ENCODE data around the gene OR52E5.

OR52E5 gene

GRCh38 chr11:5922749-5923426 lies 29.9 kb downstream of the OR52E5 start:
- TF ChIP-seq, protein P1, sequence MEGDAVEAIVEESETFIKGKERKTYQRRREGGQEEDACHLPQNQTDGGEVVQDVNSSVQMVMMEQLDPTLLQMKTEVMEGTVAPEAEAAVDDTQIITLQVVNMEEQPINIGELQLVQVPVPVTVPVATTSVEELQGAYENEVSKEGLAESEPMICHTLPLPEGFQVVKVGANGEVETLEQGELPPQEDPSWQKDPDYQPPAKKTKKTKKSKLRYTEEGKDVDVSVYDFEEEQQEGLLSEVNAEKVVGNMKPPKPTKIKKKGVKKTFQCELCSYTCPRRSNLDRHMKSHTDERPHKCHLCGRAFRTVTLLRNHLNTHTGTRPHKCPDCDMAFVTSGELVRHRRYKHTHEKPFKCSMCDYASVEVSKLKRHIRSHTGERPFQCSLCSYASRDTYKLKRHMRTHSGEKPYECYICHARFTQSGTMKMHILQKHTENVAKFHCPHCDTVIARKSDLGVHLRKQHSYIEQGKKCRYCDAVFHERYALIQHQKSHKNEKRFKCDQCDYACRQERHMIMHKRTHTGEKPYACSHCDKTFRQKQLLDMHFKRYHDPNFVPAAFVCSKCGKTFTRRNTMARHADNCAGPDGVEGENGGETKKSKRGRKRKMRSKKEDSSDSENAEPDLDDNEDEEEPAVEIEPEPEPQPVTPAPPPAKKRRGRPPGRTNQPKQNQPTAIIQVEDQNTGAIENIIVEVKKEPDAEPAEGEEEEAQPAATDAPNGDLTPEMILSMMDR (IDR thresholded peaks at IDR 0.05; ENCODE audit: low read depth, low read length, missing control alignments) = no peak
- no peak overlapping the region for H3K4me3 ChIP-seq (ENCODE audit: low read depth, low read length)
- peak; percentile 25 for DNase-seq (ENCODE audit: low read depth)

DNA sequence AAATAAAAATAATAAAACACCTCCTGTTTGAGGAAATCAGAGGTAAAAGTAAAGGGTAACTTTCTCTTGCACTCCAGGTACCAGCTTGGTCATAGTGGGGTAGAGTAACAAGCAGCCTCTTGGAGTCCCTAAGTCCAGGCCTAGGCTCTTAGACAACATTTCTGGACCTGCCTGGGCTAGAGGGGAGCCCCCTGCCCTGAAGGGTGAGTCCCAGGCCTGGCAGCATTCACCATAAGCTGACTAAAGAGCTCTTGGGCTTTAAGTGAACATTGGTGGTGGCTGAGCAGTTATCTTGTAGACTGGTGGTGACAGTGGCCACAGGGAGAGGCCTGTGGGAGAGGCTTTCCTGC lies 30.4 kb downstream of the OR52E5 start:
- TF ChIP-seq, protein P1 (IDR thresholded peaks at IDR 0.05; ENCODE audit: low read depth, low read length, missing control alignments) = no peak
- H3K4me3 ChIP-seq (ENCODE audit: low read depth, low read length) = no peak overlapping the region
- no peak for DNase-seq (ENCODE audit: low read depth)

DNA sequence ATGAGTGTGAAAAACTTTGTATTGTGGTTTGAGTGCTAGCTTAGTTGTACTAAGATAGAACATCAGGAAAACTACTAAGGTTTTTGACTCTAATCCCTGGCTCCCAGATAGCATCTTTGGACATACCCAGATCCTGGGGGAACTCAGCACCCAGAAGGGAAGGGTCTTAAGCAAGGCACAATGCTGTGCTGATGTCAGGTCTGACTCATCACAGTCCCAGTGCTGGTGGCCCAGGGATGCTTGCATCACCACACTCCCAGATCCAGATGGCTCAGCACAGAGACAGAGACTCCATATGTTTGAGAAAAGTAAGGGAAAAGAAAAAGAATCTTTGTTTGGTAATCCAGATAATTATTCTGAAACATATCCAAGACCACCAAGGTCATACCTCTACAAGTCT lies 30.8 kb downstream of the OR52E5 start:
- TF ChIP-seq, protein P1 (IDR thresholded peaks at IDR 0.05; ENCODE audit: low read depth, low read length, missing control alignments) = no peak
- H3K4me3 ChIP-seq (ENCODE audit: low read depth, low read length) = no peak overlapping the region
- no peak for DNase-seq (ENCODE audit: low read depth)

DNA sequence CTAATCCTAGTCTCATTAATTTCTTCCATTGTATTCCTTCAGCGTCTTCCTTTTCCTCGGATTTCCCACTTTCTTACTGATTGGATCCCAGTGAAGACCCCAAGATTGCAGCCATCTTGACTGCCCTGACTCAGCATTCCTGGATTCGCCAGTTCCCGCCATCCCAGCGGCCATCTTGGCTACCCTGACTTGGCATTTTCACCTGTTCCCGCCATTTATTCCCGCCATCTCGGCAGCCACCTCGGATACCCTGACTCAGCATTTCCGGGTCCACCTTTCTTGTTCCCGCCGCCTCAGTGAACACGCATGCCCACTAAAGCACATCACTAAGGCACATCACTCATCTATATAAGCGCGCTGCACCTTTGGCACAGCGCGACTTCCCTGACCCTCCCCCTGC lies 35.3 kb downstream of the OR52E5 start:
- H3K4me3 ChIP-seq (ENCODE audit: low read depth, low read length) = no peak overlapping the region
- TF ChIP-seq, protein P1 (IDR thresholded peaks at IDR 0.05; ENCODE audit: low read depth, low read length, missing control alignments) = no peak
- no peak for DNase-seq (ENCODE audit: low read depth)

DNA sequence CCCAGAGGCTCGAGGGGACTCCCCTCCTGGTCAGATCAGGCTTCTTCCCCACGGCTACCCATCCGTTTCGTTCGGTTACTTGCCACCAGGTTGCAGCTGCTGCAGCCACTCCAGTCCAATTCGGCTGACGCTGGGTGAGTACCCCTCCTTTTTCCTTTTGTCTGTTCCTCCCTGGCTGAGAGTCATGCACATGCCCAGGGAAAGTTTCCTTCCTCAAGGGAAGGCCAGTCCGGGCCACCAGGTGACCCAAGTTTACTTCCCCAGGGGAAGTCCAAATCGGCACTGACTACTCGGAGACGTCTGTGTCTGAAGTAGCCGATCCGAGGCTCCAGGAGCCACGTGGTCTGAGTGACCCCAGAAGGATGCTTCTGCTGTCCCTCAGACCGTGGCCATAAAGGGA lies 35.8 kb downstream of the OR52E5 start:
- TF ChIP-seq, protein P1 (IDR thresholded peaks at IDR 0.05; ENCODE audit: low read depth, low read length, missing control alignments) = no peak
- DNase-seq (ENCODE audit: low read depth) = no peak
- no peak overlapping the region for H3K4me3 ChIP-seq (ENCODE audit: low read depth, low read length)

- TF ChIP-seq, protein P1 (IDR thresholded peaks at IDR 0.05; ENCODE audit: low read depth, low read length, missing control alignments) = no peak
- DNase-seq (ENCODE audit: low read depth) = no peak
- H3K4me3 ChIP-seq (ENCODE audit: low read depth, low read length) = no peak overlapping the region
These were observed 36.8 kb downstream of the OR52E5 start for GRCh38 chr11:5929571-5930368.

All from GM12864 (cell line).